OCI-LY3 (cell line): Measurements from ENCODE around the gene WBP1L.

ENCODE experiments used
- CTCF ChIP-seq: fragments of 200-600, 300-600 bp; sonication (generic); IDR thresholded peaks from 2 replicates; pipeline ENCODE4 v1.5.1; 2014; ENCODE audit warnings: antibody characterized with exemption, low read length, low read depth
- EZH2phosphoT487 ChIP-seq: fragments of 200-600 bp; shearing (Covaris generic); IDR thresholded peaks from 2 replicates; pipeline ENCODE4 v1.6.1; 2018; ENCODE audit warnings: antibody characterized with exemption, mixed run types, low read depth

- TF ChIP-seq CTCF (no peak), EZH2phosphoT487 (no peak)
Measured at GRCh38 chr10:102779680-102780526, 36.2 kb downstream of the WBP1L start.
